GM18517 (cell line): Measurements from ENCODE around the gene PRICKLE2.

Experiments
- ATAC-seq: cut with Tn5 transposase; IDR thresholded peaks from one replicate; pipeline ENCODE4 v1.9.1; 2021; ENCODE audit warnings: mild to moderate bottlenecking, moderate library complexity; ENCODE audit not compliant: unreplicated experiment

Gene PRICKLE2, protein sequence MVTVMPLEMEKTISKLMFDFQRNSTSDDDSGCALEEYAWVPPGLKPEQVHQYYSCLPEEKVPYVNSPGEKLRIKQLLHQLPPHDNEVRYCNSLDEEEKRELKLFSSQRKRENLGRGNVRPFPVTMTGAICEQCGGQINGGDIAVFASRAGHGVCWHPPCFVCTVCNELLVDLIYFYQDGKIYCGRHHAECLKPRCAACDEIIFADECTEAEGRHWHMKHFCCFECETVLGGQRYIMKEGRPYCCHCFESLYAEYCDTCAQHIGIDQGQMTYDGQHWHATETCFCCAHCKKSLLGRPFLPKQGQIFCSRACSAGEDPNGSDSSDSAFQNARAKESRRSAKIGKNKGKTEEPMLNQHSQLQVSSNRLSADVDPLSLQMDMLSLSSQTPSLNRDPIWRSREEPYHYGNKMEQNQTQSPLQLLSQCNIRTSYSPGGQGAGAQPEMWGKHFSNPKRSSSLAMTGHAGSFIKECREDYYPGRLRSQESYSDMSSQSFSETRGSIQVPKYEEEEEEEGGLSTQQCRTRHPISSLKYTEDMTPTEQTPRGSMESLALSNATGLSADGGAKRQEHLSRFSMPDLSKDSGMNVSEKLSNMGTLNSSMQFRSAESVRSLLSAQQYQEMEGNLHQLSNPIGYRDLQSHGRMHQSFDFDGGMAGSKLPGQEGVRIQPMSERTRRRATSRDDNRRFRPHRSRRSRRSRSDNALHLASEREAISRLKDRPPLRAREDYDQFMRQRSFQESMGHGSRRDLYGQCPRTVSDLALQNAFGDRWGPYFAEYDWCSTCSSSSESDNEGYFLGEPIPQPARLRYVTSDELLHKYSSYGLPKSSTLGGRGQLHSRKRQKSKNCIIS

DNA sequence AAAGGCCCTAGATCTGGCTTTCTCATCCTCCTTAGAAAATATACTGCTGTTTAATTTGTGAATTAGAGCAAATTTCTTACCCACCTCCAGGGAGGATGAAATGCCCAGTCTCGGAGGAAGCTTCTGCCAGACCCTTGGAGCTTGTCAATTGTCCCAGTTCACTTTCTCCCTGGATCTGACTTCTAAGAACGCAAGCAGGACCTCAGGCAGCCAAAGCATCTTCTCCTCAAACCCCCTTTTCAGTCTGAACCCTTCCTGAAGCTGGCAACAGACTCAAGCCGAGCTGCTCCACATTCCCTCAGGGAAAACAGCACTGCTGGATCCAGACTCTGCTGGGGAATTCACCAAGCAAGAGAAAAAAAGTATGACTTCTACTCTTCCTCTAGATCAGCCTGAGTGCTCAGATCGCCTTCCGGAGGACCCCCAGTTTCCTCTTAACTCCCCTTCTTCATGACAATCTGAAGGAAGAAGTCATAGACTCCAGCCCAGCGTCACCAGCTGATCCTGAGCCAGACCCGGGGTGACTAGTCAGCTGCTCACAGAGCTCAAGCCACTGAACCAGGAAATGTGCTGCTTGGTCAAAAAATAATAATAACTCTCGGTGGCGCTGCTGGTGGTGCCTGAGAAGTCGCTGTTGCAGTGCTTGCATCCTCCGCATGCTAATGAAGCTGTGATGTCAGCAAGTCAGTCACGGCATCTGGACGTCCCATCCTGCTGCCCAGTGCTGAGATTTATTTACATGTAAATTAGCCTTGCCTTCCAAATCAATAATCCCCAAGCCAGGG lies at the start of gene PRICKLE2:
PRICKLE2 (minus strand) TSS at position 641 of the 785 bp plus-strand sequence. CDS start 26,539 bp downstream, outside the sequence.
- ATAC-seq = peak; percentile 53

DNA sequence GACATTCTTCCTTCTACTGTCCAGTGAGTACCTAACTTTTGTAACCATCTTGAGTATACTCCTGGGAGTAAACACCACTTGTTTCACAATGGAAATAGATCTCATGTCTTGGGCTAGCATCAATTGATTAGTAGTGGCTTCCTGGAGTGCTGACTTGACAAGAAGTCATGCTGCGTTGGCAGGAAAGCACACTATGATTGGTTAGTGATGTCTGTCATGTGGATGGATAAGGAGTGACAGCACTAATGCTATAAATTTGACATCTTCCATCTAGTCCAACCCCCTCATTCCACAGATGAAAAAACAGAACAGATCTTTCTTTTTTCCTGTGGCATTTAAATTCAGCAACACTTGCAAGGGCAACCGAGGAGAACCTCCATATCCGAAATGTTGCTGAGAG lies 47.6 kb upstream of the PRICKLE2 start:
- ATAC-seq = no peak

DNA sequence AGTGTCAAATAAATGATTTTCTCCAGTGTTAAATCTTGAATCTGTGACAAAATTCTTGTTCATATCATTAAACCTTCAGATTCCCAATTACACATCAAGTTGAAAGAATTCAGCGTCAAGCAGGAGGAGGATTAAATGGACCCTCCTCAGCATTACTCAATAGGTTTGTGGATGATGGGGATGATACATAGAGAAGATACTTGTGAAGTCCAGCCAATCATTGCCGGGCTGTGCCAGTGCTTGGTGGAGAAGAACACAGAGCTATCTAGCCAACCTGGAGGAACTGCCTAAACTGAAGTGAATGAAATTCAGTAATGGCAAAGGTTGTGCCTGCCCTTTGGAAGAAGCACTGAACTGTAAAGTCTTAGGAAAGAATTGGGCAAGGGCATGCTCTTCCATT lies 47.0 kb upstream of the PRICKLE2 start:
- ATAC-seq = no peak

DNA sequence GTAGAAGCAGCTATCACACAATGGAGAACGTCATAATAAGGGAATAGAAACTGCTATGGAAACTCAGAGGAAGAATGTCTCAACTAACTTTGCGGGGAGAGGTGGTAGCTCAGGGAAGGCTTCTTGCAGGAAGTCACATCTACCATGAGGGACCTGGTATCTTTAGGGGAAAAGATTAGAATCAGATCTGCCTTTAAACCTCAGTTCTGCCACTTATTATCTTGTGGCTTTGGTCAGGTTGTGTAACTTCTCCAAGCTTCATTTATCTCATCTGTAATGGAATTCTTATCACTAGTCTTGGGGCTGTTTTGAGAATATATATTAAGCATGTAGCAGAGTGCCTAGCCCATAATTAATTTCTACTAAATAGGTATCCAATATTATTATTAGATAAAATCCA lies 46.4 kb upstream of the PRICKLE2 start:
- no peak for ATAC-seq

DNA sequence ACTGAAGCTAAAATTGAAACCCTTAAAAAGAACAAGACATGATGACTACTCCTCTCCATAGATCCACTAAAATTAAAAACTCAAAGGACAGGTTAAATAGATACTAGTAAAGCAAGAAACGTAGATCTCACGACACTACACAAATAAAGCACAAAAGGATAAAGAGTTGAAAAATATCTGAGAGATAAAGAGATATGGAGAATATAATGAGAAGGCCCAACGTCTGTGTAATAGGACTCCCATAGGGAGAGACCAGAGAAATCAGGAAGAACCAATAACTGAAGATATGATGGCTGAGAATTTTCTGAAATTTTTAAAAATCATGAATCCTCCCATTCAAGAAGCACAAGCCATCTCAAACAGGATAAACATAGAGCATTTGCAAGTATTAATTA lies 45.6 kb upstream of the PRICKLE2 start:
- ATAC-seq = no peak

DNA sequence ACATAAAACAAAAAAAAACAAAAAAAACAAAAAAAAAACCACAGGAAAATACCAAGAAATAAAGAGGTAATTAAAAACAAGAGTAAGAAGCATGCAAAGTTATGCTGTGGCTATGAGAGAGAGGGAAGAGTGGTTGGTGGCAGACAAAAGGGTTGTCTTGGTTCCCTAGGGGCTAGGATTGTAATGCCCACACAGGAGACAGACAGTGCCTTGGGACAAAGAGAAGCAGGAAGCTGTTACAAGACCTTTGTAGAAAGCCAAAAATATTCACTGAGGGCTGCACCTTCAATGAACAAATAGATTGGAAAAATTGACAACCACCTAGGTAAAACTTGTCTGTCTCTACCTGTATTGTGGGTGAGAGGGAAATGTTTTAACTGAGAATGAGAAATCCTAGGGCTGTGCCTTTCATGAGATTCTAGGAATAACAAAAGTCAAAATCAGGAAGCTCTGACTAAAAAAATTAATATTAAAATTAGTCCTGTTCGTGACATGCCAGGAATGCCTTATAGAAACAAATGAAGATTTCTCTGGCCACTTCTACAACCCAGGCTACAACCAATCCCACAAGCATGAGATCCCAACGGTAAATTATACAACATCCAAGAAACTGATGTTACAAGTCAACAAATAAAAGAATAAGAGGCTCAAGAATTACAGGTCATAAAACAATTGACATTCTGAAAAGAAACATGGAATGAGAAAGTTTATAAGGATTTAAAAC lies 45.0 kb upstream of the PRICKLE2 start:
- ATAC-seq = no peak

DNA sequence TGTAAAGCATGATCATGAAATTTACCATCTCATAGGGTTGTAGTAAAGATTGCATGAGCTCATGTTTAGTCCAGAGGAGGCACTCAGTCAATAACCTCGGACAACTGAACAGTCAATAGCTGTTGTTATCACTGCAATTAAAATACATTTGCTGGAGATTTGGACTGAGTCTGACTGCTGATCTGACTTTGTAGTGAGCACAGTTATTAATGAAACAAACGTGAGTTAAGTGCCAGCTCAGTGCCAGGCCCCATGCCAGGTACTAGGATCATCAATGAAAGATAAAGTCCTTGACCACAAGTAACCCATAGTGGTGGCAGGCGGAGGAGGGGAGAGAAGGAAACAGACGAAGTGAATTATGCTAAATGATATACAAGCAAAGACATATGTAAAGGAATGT lies 43.7 kb upstream of the PRICKLE2 start:
- no peak for ATAC-seq

DNA sequence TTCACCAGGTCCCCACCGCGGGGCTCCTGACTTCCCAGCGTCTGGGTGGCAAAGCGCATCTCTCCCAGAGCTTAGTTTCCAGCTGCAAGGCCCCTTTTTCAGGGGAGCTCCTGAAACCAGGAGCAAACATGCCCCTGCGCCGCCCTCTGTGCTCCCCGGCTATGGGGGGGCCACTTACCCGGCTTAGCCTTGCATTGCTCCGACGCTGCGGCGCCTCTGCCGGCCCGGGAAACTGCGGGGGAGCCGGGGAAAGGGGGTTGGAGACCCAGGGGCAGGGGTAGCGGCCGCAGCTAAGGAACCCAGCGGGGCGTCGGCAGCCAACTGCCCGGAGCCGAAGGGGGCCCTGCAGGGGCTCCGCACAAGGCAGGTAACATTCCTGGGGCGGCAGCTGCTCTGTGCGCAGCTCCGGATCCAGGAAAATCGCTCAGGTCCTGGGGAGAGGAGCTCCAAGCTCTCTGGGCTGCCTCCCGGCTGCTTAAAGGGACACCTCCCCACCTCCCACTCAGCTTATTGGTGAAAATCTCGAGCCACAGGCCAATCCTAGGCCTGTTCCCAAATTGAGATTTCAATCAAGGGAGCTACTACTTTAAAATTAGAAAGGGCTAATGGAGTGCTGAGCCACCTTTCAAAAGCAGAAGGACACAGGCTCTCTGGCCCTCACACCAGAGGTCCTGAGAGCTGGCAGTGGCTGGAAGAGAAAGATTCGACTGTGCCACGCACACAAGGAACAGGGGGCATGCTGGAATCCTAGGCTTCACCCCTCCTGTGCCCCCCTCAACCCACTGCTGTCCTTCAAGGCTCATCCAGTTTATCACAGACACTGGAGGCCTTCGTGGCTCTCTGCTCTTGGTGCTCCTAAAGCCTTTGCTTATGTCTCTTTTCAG lies 42.7 kb upstream of the PRICKLE2 start:
- no peak for ATAC-seq

DNA sequence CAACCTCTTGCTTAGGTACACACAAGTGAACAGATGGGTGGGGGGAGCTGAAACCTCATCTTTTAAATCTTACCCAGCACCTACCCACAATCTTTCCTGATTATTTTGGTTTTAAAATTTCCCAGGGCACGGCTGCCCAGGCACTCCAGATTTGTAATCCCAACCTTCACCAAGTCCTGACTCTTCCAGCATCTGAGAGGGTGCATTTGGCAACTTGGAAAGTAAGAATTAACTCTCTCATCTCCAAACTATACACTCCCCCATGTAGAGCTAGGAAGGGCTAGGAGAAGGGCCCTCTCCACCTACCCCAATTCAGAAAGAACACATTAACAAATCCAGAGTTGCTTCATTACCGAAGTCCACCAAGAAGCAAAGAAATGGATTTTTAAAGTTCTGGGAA lies 41.7 kb upstream of the PRICKLE2 start:
- no peak for ATAC-seq

DNA sequence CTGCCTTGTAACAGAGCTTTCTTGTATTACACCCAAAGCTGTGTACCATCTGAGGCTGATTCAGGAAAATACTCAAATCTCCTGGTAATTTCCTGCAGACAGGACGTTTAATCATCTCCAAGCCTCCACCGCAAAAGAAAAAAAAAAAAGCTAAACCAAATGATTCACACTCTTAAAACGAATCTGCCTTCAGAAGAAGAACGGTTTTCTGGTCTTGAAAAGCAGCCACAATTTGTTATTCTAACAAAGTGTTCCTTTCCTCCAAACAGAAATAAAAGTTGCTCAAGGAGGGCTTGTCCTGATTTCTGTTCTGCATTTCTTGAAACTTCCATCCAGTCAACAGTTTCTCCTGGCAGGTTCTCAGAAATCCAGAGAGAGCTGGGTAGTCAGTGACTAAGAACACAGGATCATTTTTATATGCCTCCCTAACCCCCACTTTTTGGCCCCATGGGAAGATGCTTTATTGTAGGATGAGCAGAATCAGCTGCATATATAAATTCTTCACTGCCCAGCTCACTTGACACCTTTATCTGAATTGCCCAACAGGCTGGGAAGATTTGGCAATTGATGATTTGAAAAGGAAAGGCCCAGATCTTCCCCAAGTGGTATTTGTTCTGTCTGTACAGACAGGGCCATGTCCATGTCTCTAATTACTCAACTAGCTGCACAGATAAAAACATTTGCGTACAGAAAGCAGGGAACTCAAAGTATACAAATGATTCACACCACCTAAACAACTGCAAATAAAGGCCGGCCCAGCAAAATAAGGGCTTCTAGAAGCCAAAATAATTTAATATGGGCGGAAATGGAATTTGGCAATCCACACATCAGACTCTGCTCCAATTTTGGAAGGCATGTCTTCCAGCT lies 41.0 kb upstream of the PRICKLE2 start:
- no peak for ATAC-seq

DNA sequence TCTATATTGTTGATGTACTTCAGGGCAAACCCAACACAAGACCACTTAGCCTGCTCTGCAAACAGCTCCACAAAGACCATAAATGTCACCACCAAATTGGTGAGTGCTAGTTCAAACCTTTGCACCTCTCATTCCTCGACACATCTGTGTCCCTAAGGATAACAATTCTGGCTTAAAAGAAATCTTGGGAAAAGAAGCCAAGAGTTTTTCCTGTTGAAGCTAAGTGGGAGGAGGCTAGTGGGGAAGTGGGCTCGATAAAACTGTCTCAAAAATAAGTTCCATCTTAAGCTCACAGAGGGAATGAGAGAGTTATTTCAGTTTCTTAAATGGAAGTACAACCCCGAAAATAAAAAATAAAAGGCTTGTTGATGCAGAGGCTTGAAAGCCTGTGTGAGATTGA lies 40.4 kb upstream of the PRICKLE2 start:
- no peak for ATAC-seq

DNA sequence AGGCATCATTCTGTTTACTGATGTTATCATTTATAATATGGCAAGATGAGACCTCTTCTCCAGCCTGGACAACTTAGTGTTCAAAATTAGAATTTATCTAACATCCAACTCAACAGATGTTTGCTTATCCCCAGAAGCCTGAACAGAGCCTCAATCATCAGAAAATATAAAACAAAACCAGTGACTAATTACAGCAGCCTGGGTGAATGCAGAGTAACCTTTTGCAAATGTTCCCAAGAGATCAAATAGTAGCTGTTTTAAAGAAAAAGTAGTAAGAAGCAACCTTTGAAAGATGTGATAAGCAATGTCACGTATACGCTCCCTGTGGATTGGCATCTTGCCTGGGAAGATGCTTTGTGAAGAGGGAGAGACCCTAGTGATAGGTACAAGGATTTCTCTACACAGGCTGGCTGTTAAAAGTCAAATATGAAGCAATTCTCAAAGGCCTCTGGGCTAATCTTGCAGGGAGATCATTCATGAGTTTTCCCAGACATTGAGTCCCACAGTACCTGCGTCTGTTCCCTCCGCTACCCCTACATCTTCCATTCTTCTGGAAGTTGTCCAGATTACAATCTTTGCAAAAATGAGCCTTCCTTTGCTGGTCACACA lies 39.3 kb upstream of the PRICKLE2 start:
- no peak for ATAC-seq

DNA sequence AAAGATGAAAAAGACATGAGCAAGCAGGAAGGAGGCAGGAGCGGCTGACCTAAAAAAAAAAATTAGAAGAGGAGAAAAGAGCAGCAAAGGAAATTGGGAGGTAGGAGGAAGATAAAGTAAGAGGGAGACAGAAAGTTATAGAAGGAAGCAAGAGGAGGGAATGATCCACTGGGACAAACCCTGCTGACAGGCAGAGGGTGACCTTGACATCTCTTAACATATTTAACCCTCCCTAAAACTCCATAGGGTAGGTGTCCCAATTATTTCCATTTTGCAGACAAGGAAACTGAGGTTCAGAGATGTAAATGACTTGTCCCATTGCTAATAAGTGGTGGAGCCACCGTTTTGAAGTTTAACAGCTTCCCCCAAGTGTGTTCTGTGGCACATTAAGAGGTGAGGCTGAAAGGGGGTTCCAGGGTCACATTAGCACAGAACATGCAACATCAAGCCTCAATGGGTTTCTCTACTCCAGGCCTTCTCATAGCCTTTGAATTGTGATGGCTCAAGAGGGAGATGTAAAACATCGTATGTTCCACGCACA lies 37.4 kb upstream of the PRICKLE2 start:
- no peak for ATAC-seq

DNA sequence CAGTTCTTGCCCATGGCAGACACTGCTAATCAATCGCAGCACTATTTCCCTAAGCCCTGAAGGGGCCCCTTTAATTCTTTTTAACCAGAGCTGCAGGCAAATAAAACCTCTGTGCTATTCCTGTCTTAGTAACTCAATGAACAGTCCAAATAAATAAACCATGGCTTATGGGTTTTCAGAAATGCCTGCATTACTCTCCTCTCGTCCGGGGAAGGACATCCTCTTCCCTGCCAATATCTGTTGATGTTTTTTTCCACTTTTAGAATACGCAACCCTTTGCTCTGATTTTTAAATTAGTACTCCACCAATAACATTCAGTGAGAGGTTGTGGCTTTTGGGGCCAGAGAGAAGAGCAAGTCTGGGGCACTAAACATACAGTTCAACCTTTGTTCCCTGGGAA lies 35.2 kb upstream of the PRICKLE2 start:
- ATAC-seq = no peak

DNA sequence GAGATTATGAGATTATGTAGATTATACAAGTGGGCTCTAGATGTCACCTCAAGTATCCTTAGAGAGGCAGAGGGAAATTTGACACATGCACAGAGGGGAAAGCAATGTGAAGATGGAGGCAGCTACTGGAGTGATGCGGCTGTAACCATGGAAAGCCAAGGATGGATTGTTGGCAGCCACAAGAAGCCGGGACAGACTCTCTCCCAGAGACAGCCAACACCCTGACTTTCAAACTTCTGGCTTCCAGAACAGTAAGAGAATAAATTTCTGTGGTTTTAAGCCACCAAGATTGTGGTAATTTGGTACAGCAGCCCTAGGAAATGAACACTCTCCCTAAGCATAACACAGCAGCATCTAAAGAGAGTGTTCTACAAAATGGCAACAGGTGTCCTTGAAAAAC lies 34.4 kb upstream of the PRICKLE2 start:
- ATAC-seq = no peak

DNA sequence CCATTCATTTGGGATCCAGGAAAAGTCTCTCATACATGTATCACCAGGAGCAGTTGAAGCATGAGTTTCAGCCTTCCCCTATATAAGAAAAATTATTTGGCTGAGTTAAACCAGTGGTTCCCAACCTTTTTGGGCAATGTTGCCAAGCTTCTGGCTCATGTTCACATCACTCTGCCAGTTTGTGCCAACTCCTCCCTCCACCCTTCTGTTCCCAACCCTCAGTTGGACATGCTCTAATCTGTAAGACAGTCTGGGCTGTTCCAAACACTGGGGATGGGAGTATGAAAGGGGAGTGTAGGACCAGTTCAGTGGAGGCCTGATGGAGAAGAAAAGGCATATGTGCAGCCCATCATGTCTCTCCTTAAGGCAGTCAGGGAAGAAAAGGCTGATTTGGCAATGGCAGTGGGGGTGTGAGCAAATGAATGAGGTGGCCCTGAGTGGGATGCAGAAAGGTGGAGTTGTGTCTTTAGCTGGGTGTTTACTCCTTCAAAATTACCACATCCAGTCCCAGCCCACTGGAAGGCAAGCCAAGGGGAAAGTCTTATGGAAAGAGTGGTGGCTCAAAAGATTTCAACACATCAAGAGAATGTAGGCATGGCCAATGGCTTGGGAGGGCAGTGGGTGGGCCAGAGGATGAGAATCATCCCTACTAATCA lies 32.0 kb upstream of the PRICKLE2 start:
- no peak for ATAC-seq

DNA sequence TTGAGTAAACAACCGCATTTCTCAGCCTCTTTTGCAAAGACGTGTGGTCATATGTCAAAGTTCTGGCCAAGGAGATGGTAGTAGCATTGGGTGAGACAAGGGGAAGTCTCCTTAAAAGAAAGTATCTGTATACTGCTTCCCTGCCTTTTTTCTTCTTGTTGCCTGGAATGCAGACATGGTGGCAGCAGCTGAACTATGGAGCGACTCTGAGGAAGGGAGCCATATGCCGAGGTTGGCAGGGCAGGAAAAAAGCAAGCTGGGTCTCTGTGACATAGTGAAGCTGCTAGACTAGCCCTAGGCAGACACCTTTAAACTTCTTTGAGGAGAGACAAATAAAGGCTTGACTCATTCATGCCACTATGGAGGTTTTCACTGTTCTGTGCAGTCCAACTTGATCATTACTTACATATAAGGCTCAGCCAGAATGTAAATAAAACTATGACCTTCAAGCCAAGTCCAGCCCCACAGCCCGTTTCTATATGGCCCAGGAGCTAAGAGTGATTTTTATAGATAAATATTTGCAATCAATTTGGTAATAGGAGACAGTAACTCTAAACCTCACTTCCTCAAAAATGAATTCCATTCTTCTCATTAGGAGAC lies 30.6 kb upstream of the PRICKLE2 start:
- ATAC-seq = no peak
